Endodermal cell (in vitro differentiated cells): ENCODE measurements around the gene SNAP47. TPM values are rescaled to one million over a fixed set of nuclear protein-coding genes. Genes with fewer than 3 reads are reported as not detected.

Experiments used
- DNase-seq: peaks from one replicate; pipeline ENCODE4 v3.0.0-alpha.2; 2017
- H3K27ac ChIP-seq: 2 replicates; pipeline ENCODE4 v1.5.1; 2013; ENCODE audit warnings: mild to moderate bottlenecking, low read depth, low read length, moderate library complexity
- H3K27me3 ChIP-seq: 2 replicates; pipeline ENCODE4 v1.6.1; 2013; ENCODE audit warnings: mild to moderate bottlenecking, low read length, moderate library complexity; ENCODE audit not compliant: insufficient read depth, control insufficient read depth, poor library complexity, severe bottlenecking
- H3K36me3 ChIP-seq: 2 replicates; pipeline ENCODE4 v1.7.0; 2013; ENCODE audit warnings: mild to moderate bottlenecking, low read length, moderate library complexity; ENCODE audit not compliant: control insufficient read depth, insufficient read depth
- H3K4me1 ChIP-seq: one replicate; pipeline ENCODE4 v1.7.0; 2013; ENCODE audit warnings: low read length; ENCODE audit not compliant: control insufficient read depth, insufficient read depth
- H3K4me3 ChIP-seq: 2 replicates; pipeline ENCODE4 v1.5.1; 2013; ENCODE audit warnings: mild to moderate bottlenecking, low read length, moderate library complexity
- H3K9ac ChIP-seq: 2 replicates; pipeline ENCODE4 v1.6.1; 2013; ENCODE audit warnings: mild to moderate bottlenecking, low read length, moderate library complexity; ENCODE audit not compliant: poor library complexity, severe bottlenecking; ENCODE audit errors: extremely low read depth
- H3K9me3 ChIP-seq: 2 replicates; pipeline ENCODE4 v1.6.1; 2013; ENCODE audit warnings: mild to moderate bottlenecking, low read length, moderate library complexity; ENCODE audit not compliant: control insufficient read depth
- H3K27ac Mint-ChIP-seq: 2 replicates; pipeline ENCODE4 v1.8.0; 2020; ENCODE audit warnings: mixed read lengths
- H3K27me3 Mint-ChIP-seq: 2 replicates; pipeline ENCODE4 v1.8.0; 2021; ENCODE audit warnings: mild to moderate bottlenecking, mixed read lengths; ENCODE audit not compliant: insufficient read depth
- H3K36me3 Mint-ChIP-seq: 2 replicates; pipeline ENCODE4 v1.8.0; 2020; ENCODE audit warnings: low read depth, mixed read lengths
- H3K4me1 Mint-ChIP-seq: 2 replicates; pipeline ENCODE4 v1.8.0; 2020; ENCODE audit warnings: mixed read lengths
- H3K4me3 Mint-ChIP-seq: 2 replicates; pipeline ENCODE4 v1.8.0; 2020; ENCODE audit warnings: mild to moderate bottlenecking, moderate library complexity, mixed read lengths
- H3K9me3 Mint-ChIP-seq: 2 replicates; pipeline ENCODE4 v1.8.0; 2020; ENCODE audit warnings: mild to moderate bottlenecking, mixed read lengths
- CTCF ChIP-seq: fragments of 200-600 bp; sonication (generic); conservative IDR thresholded peaks from 2 replicates; pipeline ENCODE4 v1.5.0; 2021; ENCODE audit warnings: antibody characterized with exemption, mild to moderate bottlenecking
- WGBS, 2 experiments: methylation state at CpG; one replicate each; pipeline versions ENCODE4 v1.1.5 to v1.1.7; 2013; ENCODE audit warnings: missing lambda C conversion rate in 2 of 2, mixed read lengths in 1 of 2; ENCODE audit not compliant: insufficient coverage in 1 of 2, insufficient read length in 1 of 2; 5-methylcytosine and 5-hydroxymethylcytosine counted together
- total RNA-seq, 2 donors: library from RNA; stranded (reverse); fragmentation: NEBNext Ultra II Directional in 1 of 2; extraction: Animal tissue kit (Norgen Biotek cat#: 25700) in 1 of 2; gene quantifications; 2 replicates in 1 of 2; 3 replicates in 1 of 2; pipeline ENCODE4 v1.2.1, GENCODE V29; 2021

The SNAP47 gene
- total RNA-seq, 2 donors from 2014 or later, result 42.5 to 46.6 TPM

- Histone ChIP-seq H3K9ac (no peak overlapping the region), H3K4me1 (no peaks in the 10 kb centered on the region), H3K9me3 (no peaks in the 10 kb centered on the region), H3K4me3 (no peak overlapping the region), H3K27ac (no peak overlapping the region), H3K27me3 (no peaks in the 10 kb centered on the region), H3K36me3 (peaks cover 32% of the 10 kb centered on the region)
- TF ChIP-seq CTCF, result no peak
- DNase-seq, result no peak
- Mint-ChIP-seq H3K9me3 (no peaks in the 10 kb centered on the region), H3K27ac (no peak overlapping the region), H3K4me3 (no peak overlapping the region), H3K27me3 (no peaks in the 10 kb centered on the region), H3K36me3 (peaks cover 44% of the 10 kb centered on the region), H3K4me1 (no peaks in the 10 kb centered on the region)
- 90 to 93% methylated on average over 2 to 6 of the region's 6 CpGs for WGBS, 2 experiments
These were observed 33.4 kb downstream of the SNAP47 start for GRCh38 chr1:227768640-227769039.

- Mint-ChIP-seq H3K27ac (no peak overlapping the region), H3K9me3 (no peaks in the 10 kb centered on the region), H3K36me3 (peaks cover 39% of the 10 kb centered on the region), H3K4me1 (no peaks in the 10 kb centered on the region), H3K4me3 (no peak overlapping the region), H3K27me3 (no peaks in the 10 kb centered on the region)
- Histone ChIP-seq H3K9me3 (no peaks in the 10 kb centered on the region), H3K27me3 (no peaks in the 10 kb centered on the region), H3K4me3 (no peak overlapping the region), H3K4me1 (no peaks in the 10 kb centered on the region), H3K9ac (no peak overlapping the region), H3K27ac (no peak overlapping the region), H3K36me3 (peaks cover 26% of the 10 kb centered on the region)
- no peak for TF ChIP-seq CTCF
- DNase-seq, result no peak
- WGBS, 2 experiments, result 93 to 94% methylated on average over 10 to 20 of the region's 20 CpGs
These were observed 34.1 kb downstream of the SNAP47 start for GRCh38 chr1:227769047-227769935.

DNA sequence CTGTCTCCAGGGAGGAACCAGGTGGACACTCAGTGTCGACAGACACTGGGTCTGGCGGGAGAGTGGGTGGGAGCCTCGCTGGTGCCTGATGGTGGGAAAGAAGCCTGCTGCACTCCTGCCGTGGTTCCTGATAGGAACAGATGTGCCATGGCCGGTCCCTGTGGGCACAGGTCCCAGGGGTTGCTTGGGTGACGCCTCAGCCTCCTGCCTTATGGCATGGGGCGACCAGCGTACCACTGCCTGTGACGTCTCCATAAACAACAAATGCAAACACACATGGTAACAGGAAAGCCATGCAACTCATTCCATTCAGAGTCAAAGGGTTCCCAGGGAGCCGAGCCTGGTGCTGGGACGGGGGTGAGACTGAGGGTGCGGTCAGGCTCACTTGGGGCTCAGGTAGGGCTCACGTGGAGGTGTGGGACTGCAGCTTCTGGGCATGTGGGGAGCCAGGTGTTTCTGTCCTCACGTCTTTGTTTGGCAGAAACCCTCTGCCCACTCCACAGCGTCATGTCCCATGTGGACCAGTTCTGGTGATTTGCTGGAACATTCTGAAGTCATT is 34.8 kb downstream of the SNAP47 start:
- no peaks in the 10 kb centered on the region for H3K4me1 ChIP-seq
- whole genome bisulfite sequencing, 2 experiments, result 94 to 98% methylated on average over 14 to 15 of the region's 15 CpGs
- no peaks in the 10 kb centered on the region for H3K4me1 Mint-ChIP-seq
- H3K27me3 ChIP-seq, result no peaks in the 10 kb centered on the region
- H3K36me3 Mint-ChIP-seq, result peaks cover 37% of the 10 kb centered on the region
- H3K9me3 Mint-ChIP-seq, result no peaks in the 10 kb centered on the region
- H3K27ac ChIP-seq, result no peak overlapping the region
- no peak overlapping the region for H3K4me3 Mint-ChIP-seq
- no peaks in the 10 kb centered on the region for H3K27me3 Mint-ChIP-seq
- H3K36me3 ChIP-seq, result peaks cover 22% of the 10 kb centered on the region
- no peak overlapping the region for H3K9ac ChIP-seq
- no peaks in the 10 kb centered on the region for H3K9me3 ChIP-seq
- no peak overlapping the region for H3K27ac Mint-ChIP-seq
- no peak for TF ChIP-seq CTCF
- H3K4me3 ChIP-seq, result no peak overlapping the region
- no peak for DNase-seq
